GM23338 (cell line): ENCODE measurements around the gene SMAD9. TPM values are rescaled to one million over a fixed set of nuclear protein-coding genes. Genes with fewer than 3 reads are reported as not detected.

Experiments used
- ATAC-seq: fragments of 200-7000 bp; cut with Tn5 transposase; 3 replicates; pipeline ENCODE4 v1.9.1; 2020
- DNase-seq: peaks from one replicate; pipeline ENCODE4 v3.0.0-alpha.2; 2015; ENCODE audit warnings: low spot score
- H2AFZ ChIP-seq: fragments of 200-600 bp; sonication (generic); 2 replicates; pipeline ENCODE4 v1.8.0; 2016; ENCODE audit warnings: antibody characterized with exemption, mild to moderate bottlenecking, moderate library complexity
- H3F3A ChIP-seq: fragments of 200-600 bp; sonication (generic); replicated peaks from 2 replicates; pipeline ENCODE4 v1.8.0; 2017; ENCODE audit warnings: antibody characterized with exemption, mixed run types, low read depth
- H3K27ac ChIP-seq: fragments of 200-600 bp; sonication (generic); 2 replicates; pipeline ENCODE4 v1.6.1; 2016; ENCODE audit warnings: low read depth
- H3K27me3 ChIP-seq: fragments of 200-600 bp; sonication (generic); 2 replicates; pipeline ENCODE4 v1.8.0; 2016; ENCODE audit warnings: mild to moderate bottlenecking, mixed run types, moderate library complexity; ENCODE audit not compliant: insufficient read depth
- H3K36me3 ChIP-seq: fragments of 200-600 bp; sonication (generic); 2 replicates; pipeline ENCODE4 v1.8.0; 2016; ENCODE audit warnings: mild to moderate bottlenecking; ENCODE audit not compliant: insufficient read depth
- H3K4me1 ChIP-seq: fragments of 200-600 bp; sonication (generic); 2 replicates; pipeline ENCODE4 v1.8.0; 2016; ENCODE audit warnings: mild to moderate bottlenecking, moderate library complexity; ENCODE audit not compliant: insufficient read depth
- H3K4me2 ChIP-seq: fragments of 200-600 bp; sonication (generic); 2 replicates; pipeline ENCODE4 v1.7.1; 2017; ENCODE audit warnings: mixed run types
- H3K4me3 ChIP-seq: fragments of 200-600 bp; sonication (generic); 2 replicates; pipeline ENCODE4 v1.6.1; 2016; ENCODE audit warnings: mixed run types
- H3K79me2 ChIP-seq: fragments of 200-600 bp; sonication (generic); replicated peaks from 2 replicates; pipeline ENCODE4 v1.8.0; 2017; ENCODE audit warnings: mild to moderate bottlenecking; ENCODE audit not compliant: insufficient read depth
- H3K9me2 ChIP-seq: fragments of 200-600 bp; sonication (generic); 2 replicates; pipeline ENCODE4 v1.8.0; 2017; ENCODE audit not compliant: insufficient read depth
- H4K20me1 ChIP-seq: fragments of 200-600 bp; sonication (generic); replicated peaks from 2 replicates; pipeline ENCODE4 v1.8.0; 2017; ENCODE audit warnings: mild to moderate bottlenecking; ENCODE audit not compliant: insufficient read depth
- H3K27ac Mint-ChIP-seq: 2 replicates; pipeline ENCODE4 v1.8.0; 2020; ENCODE audit warnings: inconsistent platforms, mild to moderate bottlenecking, moderate library complexity, mixed read lengths
- H3K27me3 Mint-ChIP-seq: 3 replicates; pipeline ENCODE4 v1.8.0; 2022; ENCODE audit warnings: low read depth, mild to moderate bottlenecking, moderate library complexity, mixed read lengths, inconsistent platforms; ENCODE audit not compliant: insufficient read depth, poor library complexity
- H3K36me3 Mint-ChIP-seq: 3 replicates; pipeline ENCODE4 v1.8.0; 2021; ENCODE audit warnings: low read depth, mild to moderate bottlenecking, inconsistent platforms, moderate library complexity, mixed read lengths
- H3K4me1 Mint-ChIP-seq: 3 replicates; pipeline ENCODE4 v1.8.0; 2020; ENCODE audit warnings: mild to moderate bottlenecking, inconsistent platforms, mixed read lengths
- H3K4me3 Mint-ChIP-seq: 3 replicates; pipeline ENCODE4 v1.8.0; 2021; ENCODE audit warnings: moderate library complexity, mild to moderate bottlenecking, inconsistent platforms, mixed read lengths
- H3K9me3 Mint-ChIP-seq: 3 replicates; pipeline ENCODE4 v1.8.0; 2020; ENCODE audit warnings: moderate library complexity, mild to moderate bottlenecking, inconsistent platforms, mixed read lengths
- CREB1 ChIP-seq: fragments of 250-450 bp; sonication (Bioruptor Pico); IDR thresholded peaks from 2 replicates; pipeline ENCODE4 v1.5.0; 2020; ENCODE audit warnings: low read depth, mild to moderate bottlenecking, moderate library complexity
- EZH2 ChIP-seq: fragments of 200-600 bp; sonication (generic); IDR thresholded peaks from one replicate; pipeline ENCODE4 v1.8.0; 2017; ENCODE audit warnings: antibody characterized with exemption, mild to moderate bottlenecking, low read depth; ENCODE audit not compliant: unreplicated experiment
- EZH2phosphoT487 ChIP-seq: fragments of 200-600 bp; sonication (generic); IDR thresholded peaks from one replicate; pipeline ENCODE4 v1.8.1; 2018; ENCODE audit warnings: antibody characterized with exemption; ENCODE audit not compliant: unreplicated experiment
- JUNB ChIP-seq: IDR thresholded peaks from one replicate; pipeline ENCODE4 v1.6.1; 2016; ENCODE audit warnings: antibody characterized with exemption; ENCODE audit not compliant: unreplicated experiment
- NANOG ChIP-seq: IDR thresholded peaks from 2 replicates; pipeline ENCODE4 v1.6.1; 2016; ENCODE audit warnings: antibody characterized with exemption, borderline replicate concordance
- POLR2AphosphoS5 ChIP-seq: IDR thresholded peaks from 2 replicates; pipeline ENCODE4 v1.6.1; 2016; ENCODE audit warnings: antibody characterized with exemption, low read depth
- STAT1 ChIP-seq: IDR thresholded peaks from one replicate; pipeline ENCODE4 v1.6.1; 2016; ENCODE audit warnings: antibody characterized with exemption; ENCODE audit not compliant: unreplicated experiment
- ZNF114 ChIP-seq: fragments of 250-450 bp; sonication (Bioruptor Pico); IDR thresholded peaks from 2 replicates; pipeline ENCODE4 v1.5.0; 2020; ENCODE audit warnings: mild to moderate bottlenecking, moderate library complexity
- ZNF331 ChIP-seq: fragments of 250-450 bp; sonication (Bioruptor Pico); IDR thresholded peaks from 2 replicates; pipeline ENCODE4 v1.5.0; 2020; ENCODE audit warnings: low read depth, mild to moderate bottlenecking, moderate library complexity
- polyA plus RNA-seq: library from polyadenylated mRNA; unstranded; fragments of >200 nt; fragmentation: Nextera tagmentation; extraction: Ambion mirVana; gene quantifications from 2 replicates; pipeline ENCODE4 v1.2.1, GENCODE V29; 2016
- total RNA-seq: library from RNA; depleted of rRNA; stranded (reverse); fragments of >200 nt; shearing (Covaris generic); gene quantifications from 2 replicates; pipeline ENCODE4 v1.2.3, GENCODE V29; 2014
- TF ChIP-seq, protein P1 (sequence below), 2 experiments: fragments of 200-600 bp in 1 of 2; sonication (generic) in 1 of 2; conservative IDR thresholded peaks; 2 replicates each; pipeline versions ENCODE4 v1.5.1 to v1.6.1; 2016 to 2017; ENCODE audit warnings: antibody characterized with exemption in 2 of 2, low read depth in 2 of 2, mild to moderate bottlenecking in 2 of 2, moderate library complexity in 1 of 2
- TF ChIP-seq, protein P2 (sequence below): IDR thresholded peaks from one replicate; pipeline ENCODE4 v1.6.1; 2018; ENCODE audit warnings: antibody characterized with exemption; ENCODE audit not compliant: unreplicated experiment
- TF ChIP-seq, protein P3 (sequence below): IDR thresholded peaks from 2 replicates; pipeline ENCODE4 v1.6.1; 2016; ENCODE audit warnings: antibody characterized with exemption

The SMAD9 gene
- total and polyA plus RNA-seq, 2 experiments from 2014 or later = 0.95 to 1.3 TPM

DNA sequence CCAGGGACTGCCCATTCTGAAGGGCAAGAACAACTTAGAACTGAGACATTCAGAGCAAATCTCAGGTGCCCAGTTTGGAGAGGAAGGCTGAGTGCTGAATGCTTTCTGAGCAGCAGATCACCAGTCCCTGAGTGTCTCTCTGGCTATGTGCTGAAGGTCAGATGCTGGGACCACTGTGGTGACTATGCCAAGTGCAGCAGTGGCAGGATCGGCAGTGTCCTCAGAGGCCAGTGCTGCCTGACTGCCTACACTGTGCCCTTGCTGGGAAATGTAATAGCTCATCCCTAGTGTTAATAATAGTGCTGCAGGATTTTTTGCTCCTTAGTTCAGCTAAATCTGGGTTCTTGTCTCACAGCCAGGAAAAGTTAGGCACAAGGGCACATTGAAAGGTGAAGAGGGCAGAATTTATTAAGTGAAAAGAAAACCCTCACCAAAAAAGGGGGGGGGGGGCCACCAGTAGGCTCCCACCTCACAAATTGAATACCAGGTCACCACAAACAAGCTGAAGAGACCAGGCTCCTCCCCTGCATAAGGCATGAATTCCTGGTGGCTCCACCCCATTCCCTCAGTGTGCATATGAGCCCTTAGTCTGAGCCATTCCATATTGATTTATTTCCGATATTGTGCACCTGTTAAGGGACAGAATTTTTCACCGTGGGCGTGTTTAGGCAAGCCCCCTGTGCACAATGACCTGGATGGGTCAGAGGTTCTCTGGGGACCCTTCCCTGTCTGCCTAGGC is 82.5 kb downstream of the SMAD9 start:
- no peak for TF ChIP-seq ZNF114 (CRISPR knock-in tag)
- TF ChIP-seq, protein P1, sequence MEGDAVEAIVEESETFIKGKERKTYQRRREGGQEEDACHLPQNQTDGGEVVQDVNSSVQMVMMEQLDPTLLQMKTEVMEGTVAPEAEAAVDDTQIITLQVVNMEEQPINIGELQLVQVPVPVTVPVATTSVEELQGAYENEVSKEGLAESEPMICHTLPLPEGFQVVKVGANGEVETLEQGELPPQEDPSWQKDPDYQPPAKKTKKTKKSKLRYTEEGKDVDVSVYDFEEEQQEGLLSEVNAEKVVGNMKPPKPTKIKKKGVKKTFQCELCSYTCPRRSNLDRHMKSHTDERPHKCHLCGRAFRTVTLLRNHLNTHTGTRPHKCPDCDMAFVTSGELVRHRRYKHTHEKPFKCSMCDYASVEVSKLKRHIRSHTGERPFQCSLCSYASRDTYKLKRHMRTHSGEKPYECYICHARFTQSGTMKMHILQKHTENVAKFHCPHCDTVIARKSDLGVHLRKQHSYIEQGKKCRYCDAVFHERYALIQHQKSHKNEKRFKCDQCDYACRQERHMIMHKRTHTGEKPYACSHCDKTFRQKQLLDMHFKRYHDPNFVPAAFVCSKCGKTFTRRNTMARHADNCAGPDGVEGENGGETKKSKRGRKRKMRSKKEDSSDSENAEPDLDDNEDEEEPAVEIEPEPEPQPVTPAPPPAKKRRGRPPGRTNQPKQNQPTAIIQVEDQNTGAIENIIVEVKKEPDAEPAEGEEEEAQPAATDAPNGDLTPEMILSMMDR (conservative IDR thresholded peaks at IDR 0.05; ENCODE audit: low read depth in 2 of 2) = no peak
- TF ChIP-seq STAT1 = no peak
- TF ChIP-seq, protein P2, sequence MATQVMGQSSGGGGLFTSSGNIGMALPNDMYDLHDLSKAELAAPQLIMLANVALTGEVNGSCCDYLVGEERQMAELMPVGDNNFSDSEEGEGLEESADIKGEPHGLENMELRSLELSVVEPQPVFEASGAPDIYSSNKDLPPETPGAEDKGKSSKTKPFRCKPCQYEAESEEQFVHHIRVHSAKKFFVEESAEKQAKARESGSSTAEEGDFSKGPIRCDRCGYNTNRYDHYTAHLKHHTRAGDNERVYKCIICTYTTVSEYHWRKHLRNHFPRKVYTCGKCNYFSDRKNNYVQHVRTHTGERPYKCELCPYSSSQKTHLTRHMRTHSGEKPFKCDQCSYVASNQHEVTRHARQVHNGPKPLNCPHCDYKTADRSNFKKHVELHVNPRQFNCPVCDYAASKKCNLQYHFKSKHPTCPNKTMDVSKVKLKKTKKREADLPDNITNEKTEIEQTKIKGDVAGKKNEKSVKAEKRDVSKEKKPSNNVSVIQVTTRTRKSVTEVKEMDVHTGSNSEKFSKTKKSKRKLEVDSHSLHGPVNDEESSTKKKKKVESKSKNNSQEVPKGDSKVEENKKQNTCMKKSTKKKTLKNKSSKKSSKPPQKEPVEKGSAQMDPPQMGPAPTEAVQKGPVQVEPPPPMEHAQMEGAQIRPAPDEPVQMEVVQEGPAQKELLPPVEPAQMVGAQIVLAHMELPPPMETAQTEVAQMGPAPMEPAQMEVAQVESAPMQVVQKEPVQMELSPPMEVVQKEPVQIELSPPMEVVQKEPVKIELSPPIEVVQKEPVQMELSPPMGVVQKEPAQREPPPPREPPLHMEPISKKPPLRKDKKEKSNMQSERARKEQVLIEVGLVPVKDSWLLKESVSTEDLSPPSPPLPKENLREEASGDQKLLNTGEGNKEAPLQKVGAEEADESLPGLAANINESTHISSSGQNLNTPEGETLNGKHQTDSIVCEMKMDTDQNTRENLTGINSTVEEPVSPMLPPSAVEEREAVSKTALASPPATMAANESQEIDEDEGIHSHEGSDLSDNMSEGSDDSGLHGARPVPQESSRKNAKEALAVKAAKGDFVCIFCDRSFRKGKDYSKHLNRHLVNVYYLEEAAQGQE = no peak
- TF ChIP-seq ZNF331 (CRISPR knock-in tag) = no peak
- TF ChIP-seq CREB1 = no peak
- TF ChIP-seq JUNB = no peak
- TF ChIP-seq POLR2AphosphoS5 = no peak
- no peak for TF ChIP-seq NANOG
- H3K79me2 ChIP-seq = no peaks in the 10 kb centered on the region
- no peak overlapping the region for H2AFZ ChIP-seq
- no peaks in the 10 kb centered on the region for H3K36me3 ChIP-seq
- H3K4me1 ChIP-seq = 0 out of 2 replicates have a peak, but pooled peaks cover 7% of the 10 kb centered on the region
- H3K4me3 Mint-ChIP-seq = no peak overlapping the region
- no peaks in the 10 kb centered on the region for H3K27me3 ChIP-seq
- H3K36me3 Mint-ChIP-seq = no peaks in the 10 kb centered on the region
- no peak overlapping the region for H3K27ac ChIP-seq
- H3K27ac Mint-ChIP-seq = peak overlapping the region; percentile 7; the same call in 1 of the 2 replicates
- H3K27me3 Mint-ChIP-seq = no peaks in the 10 kb centered on the region
- no peaks in the 10 kb centered on the region for H3K9me3 Mint-ChIP-seq
- no peaks in the 10 kb centered on the region for H4K20me1 ChIP-seq
- peaks cover 21% of the 10 kb centered on the region for H3K4me1 Mint-ChIP-seq
- no peak overlapping the region for H3K4me2 ChIP-seq
- peak; percentile 41 for ATAC-seq
- no peaks in the 10 kb centered on the region for H3F3A ChIP-seq
- no peaks in the 10 kb centered on the region for H3K9me2 ChIP-seq
- H3K4me3 ChIP-seq = no peak overlapping the region
- no peak for DNase-seq

DNA sequence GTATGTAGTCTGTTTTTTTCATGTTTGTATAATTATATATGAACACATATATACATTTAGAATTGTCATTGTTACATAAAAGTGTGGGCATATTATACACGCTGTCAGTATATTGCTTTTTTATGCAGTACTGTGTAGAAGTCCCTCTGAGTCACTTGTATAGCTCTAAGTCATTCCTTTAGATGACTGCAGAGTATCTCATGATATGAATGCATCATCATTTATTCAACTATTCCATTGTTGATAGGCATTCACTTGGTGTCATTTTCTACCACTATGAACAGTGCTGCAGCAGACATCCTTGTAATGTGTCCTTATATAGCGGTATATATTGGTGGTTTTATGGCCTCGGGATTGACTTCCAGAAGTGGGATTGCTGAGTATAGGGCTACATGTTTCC is 85.7 kb downstream of the SMAD9 start:
- Mint-ChIP-seq H3K4me1 (peaks cover 7% of the 10 kb centered on the region), H3K27ac (no peak overlapping the region), H3K27me3 (no peaks in the 10 kb centered on the region), H3K36me3 (peaks cover 3% of the 10 kb centered on the region; the same call in 1 of the 3 replicates), H3K4me3 (no peak overlapping the region), H3K9me3 (no peaks in the 10 kb centered on the region)
- H2AFZ ChIP-seq = no peak overlapping the region
- H4K20me1 ChIP-seq = no peaks in the 10 kb centered on the region
- H3K27me3 ChIP-seq = no peaks in the 10 kb centered on the region
- no peak overlapping the region for H3K4me2 ChIP-seq
- H3K79me2 ChIP-seq = no peaks in the 10 kb centered on the region
- H3K27ac ChIP-seq = no peak overlapping the region
- TF ChIP-seq EZH2phosphoT487 = no peak
- TF ChIP-seq EZH2 = no peak
- no peak for TF ChIP-seq ZNF114 (CRISPR knock-in tag)
- no peak for TF ChIP-seq JUNB
- TF ChIP-seq ZNF331 (CRISPR knock-in tag) = no peak
- TF ChIP-seq, protein P3, sequence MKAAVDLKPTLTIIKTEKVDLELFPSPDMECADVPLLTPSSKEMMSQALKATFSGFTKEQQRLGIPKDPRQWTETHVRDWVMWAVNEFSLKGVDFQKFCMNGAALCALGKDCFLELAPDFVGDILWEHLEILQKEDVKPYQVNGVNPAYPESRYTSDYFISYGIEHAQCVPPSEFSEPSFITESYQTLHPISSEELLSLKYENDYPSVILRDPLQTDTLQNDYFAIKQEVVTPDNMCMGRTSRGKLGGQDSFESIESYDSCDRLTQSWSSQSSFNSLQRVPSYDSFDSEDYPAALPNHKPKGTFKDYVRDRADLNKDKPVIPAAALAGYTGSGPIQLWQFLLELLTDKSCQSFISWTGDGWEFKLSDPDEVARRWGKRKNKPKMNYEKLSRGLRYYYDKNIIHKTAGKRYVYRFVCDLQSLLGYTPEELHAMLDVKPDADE = no peak
- TF ChIP-seq, protein P1 (conservative IDR thresholded peaks at IDR 0.05; ENCODE audit: low read depth in 2 of 2) = no peak
- ATAC-seq (no peak), DNase-seq (no peak)
- no peaks in the 10 kb centered on the region for H3F3A ChIP-seq
- H3K36me3 ChIP-seq = no peaks in the 10 kb centered on the region
- no peaks in the 10 kb centered on the region for H3K9me2 ChIP-seq
- H3K4me3 ChIP-seq = no peak overlapping the region
- H3K4me1 ChIP-seq = 0 out of 2 replicates have a peak, but pooled peaks cover 1% of the 10 kb centered on the region
